ENCODE results near the gene NCAPG.
A peak's percentile ranks its signal among the peaks of the same experiment; 100 is the strongest.

NCAPG gene

DNA sequence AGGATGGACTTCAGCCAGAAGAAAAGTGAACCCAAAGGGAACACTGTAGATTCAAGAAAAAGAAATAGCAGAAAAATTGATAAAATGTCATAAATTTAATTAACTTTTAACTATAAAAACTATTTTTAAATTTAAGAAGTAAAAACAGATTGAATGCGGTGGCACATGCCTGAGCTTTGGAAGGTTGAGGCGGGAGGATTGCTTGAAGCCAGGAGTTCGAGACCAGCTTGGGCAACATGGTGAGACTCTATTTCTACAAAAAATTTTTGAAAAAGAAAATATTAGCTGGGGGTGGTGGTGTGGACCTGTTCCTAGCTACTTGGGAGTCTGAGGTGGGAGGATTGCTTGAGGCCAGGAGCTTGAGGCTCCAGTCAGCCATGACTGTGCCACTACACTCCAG lies 32.3 kb upstream of the NCAPG start:
- no peak for DNase-seq
- TF ChIP-seq GATA1 (IDR thresholded peaks at IDR 0.05; ENCODE audit: low read depth, low read length), result no peak
- no peak for TF ChIP-seq POLR2A (IDR thresholded peaks at IDR 0.05; ENCODE audit: low read length)

- no peak for DNase-seq
- TF ChIP-seq GATA1 (IDR thresholded peaks at IDR 0.05; ENCODE audit: low read depth, low read length) (no peak), POLR2A (IDR thresholded peaks at IDR 0.05; ENCODE audit: low read length) (no peak)
Measured at GRCh38 chr4:17780501-17781299, 30.1 kb upstream of the NCAPG start.

DNA sequence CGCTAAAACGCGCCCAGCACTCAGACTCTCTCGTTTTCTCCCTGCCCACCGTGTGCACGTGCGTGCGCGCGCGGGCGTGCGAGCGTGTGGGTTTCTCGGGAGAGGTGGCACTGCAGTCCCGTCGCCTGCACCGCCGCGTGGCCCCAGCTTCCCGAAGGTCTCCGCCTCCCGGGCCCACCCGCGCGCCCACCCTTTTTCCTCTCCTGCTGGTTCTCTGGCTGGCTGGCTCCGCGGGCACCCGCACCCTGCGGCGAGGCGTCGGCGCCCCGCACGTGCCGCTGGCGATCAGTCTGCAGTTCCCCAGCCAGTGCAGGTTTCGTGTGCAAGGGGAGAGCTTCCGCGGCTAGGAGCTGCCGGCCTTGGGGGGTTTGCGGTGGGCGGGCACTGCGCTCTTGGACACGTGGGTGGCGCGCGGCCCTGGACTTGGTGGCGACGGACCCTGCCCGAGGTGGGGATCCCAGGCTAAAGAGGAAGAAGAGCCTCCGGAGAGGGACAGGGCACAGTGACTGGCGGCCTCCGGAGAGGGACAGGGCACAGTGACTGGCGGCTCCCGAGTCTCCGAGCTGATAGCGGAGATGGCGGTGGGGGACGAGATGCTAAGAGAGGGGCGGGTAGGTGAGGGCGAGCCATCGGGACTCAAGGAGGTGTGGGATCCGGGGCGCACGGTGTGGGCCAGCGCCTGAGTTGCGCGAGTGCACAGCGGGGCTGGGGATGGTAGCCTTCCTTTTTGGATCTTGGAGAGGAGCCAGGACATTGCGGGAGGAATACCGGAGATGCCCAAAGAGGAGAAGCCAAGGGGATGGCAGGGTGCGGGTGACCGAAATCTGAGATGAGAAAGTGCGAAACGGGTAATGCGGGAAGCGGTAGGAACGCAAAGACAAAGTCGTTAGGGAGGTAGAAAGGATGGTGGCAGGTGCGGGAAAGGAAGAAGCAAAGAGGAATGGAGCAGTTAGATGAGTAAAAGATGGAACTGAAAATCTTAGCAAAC lies 29.2 kb upstream of the NCAPG start, which contains the start of gene FAM184B:
TSS of gene FAM184B (minus strand) at position 322 of the 988 bp plus-strand sequence. CDS start 322 bp downstream, outside the sequence.
- no peak for TF ChIP-seq POLR2A (IDR thresholded peaks at IDR 0.05; ENCODE audit: low read length)
- no peak for TF ChIP-seq GATA1 (IDR thresholded peaks at IDR 0.05; ENCODE audit: low read depth, low read length)
- no peak for DNase-seq

DNA sequence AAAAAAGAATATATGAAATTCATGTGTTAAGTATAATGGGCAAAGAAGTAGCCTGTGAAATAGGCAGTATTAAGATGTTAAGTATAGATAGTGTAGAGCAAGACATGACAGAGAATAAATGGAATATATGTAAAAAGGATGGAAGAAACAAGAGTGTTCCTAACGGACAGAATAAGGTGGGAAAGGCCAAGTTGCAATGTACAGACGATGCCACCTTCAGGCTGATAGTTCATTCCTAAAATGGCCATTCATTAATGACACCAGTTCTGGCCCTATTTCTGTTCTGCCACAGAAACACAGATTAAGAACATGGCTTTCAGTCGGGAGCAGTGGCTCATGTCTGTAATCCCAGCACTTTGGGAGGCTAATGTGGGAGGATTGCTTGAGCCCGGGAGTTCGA lies 24.9 kb upstream of the NCAPG start:
- no peak for DNase-seq
- TF ChIP-seq POLR2A (IDR thresholded peaks at IDR 0.05; ENCODE audit: low read length) (no peak), GATA1 (IDR thresholded peaks at IDR 0.05; ENCODE audit: low read depth, low read length) (no peak)

GRCh38 chr4:17786567-17786966 lies 24.2 kb upstream of the NCAPG start:
- no peak for DNase-seq
- TF ChIP-seq POLR2A (IDR thresholded peaks at IDR 0.05; ENCODE audit: low read length), result no peak
- no peak for TF ChIP-seq GATA1 (IDR thresholded peaks at IDR 0.05; ENCODE audit: low read depth, low read length)

- TF ChIP-seq GATA1 (IDR thresholded peaks at IDR 0.05; ENCODE audit: low read depth, low read length) (no peak), POLR2A (IDR thresholded peaks at IDR 0.05; ENCODE audit: low read length) (no peak)
Measured at GRCh38 chr4:17787315-17787714, 23.5 kb upstream of the NCAPG start.

DNA sequence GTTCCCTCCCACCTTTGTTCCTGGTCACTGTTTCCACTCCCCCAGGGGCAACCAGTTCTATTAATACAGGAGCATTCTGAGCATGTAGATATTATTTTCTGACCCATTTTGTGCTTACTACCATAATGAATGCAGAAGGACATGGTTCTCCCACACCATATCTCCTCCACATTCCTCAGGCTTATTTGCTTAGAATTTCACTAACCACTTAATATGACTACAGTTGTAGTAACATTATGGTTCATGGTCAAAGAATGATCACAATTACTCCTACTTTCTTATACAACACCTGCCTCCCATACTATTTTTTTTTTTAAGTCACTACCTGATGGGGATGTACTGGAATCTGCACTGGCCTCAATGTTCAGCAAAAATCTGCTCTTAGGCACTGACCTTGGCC lies 21.8 kb upstream of the NCAPG start:
- TF ChIP-seq GATA1 (IDR thresholded peaks at IDR 0.05; ENCODE audit: low read depth, low read length) (no peak), POLR2A (IDR thresholded peaks at IDR 0.05; ENCODE audit: low read length) (no peak)
- DNase-seq, result no peak

More at GRCh38 chr4:17787315-17787714, 23.5 kb upstream of the NCAPG start:
- no peak for DNase-seq

DNA sequence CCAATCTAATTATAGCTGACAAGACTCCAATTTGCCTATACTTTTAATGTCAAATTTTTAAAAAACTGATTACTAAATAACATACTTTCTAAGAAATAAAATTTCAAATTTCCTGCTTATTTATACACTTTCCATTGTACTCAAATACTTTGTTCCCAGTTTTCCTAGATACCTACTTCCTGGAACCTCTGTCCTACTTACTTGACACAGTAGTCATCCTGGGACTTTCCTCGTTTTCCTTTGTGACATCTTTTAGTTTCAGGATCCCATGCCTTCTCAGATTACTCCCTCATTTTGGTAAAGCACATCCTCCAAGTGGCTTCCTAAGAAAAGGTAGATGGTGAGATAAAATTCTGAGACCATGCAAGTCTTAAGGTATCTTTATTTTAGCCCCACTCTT lies 16.0 kb upstream of the NCAPG start:
- no peak for TF ChIP-seq GATA1 (IDR thresholded peaks at IDR 0.05; ENCODE audit: low read depth, low read length)
- DNase-seq, result no peak

DNA sequence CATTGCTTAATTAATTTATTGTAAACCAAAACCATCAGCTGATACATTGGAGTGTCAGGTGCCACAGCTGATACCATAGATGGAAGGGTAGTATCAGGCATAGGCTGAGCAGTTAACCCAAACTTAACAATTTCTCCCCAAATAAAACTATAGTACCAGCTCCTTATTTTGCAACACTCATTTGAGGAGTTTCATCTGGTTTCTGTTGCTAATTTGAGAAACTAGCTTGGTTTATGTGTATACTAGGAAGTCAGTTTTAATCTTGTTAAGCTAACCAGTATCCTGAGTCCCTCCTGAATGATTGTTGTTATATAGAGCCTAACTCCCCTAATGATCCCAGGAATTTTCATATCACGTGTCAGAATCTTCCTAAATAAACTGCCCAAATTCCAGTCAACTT lies 13.0 kb upstream of the NCAPG start:
- DNase-seq, result no peak
- TF ChIP-seq POLR2A (IDR thresholded peaks at IDR 0.05; ENCODE audit: low read length) (no peak), GATA1 (IDR thresholded peaks at IDR 0.05; ENCODE audit: low read depth, low read length) (no peak)

- TF ChIP-seq POLR2A (IDR thresholded peaks at IDR 0.05; ENCODE audit: low read length) (no peak), GATA1 (IDR thresholded peaks at IDR 0.05; ENCODE audit: low read depth, low read length) (no peak)
- DNase-seq, result no peak
Measured at GRCh38 chr4:17805580-17806155, 5.1 kb upstream of the NCAPG start.

- peak in 1 of 2 experiments; percentile 16 for DNase-seq
Measured at GRCh38 chr4:17807446-17807845, 3.3 kb upstream of the NCAPG start.

DNA sequence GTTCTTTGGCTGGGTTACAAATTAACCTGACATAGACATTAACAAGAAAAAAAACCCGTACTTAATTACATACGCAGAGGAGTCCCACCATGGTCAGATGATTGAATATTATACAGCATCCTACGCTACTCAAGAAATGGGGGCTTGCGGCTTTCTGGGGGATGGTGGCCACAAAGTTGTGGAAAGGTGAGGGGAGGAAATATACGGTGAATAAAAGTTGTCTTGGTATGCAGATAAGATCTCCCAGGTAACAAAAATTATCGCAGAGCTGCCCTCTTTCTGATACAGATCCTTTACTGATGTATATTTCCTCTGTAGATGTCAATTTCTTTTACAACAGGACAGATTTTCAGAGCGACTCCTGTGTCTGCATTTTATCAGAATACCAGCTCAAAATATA lies 1.1 kb upstream of the NCAPG start:
- DNase-seq, result peak; percentile 35 to 54
- no peak for TF ChIP-seq POLR2A (IDR thresholded peaks at IDR 0.05; ENCODE audit: low read length)
- no peak for TF ChIP-seq GATA1 (IDR thresholded peaks at IDR 0.05; ENCODE audit: low read depth, low read length)

More at GRCh38 chr4:17807446-17807845, 3.3 kb upstream of the NCAPG start:
- TF ChIP-seq GATA1 (IDR thresholded peaks at IDR 0.05; ENCODE audit: low read depth, low read length), result no peak
- TF ChIP-seq POLR2A (IDR thresholded peaks at IDR 0.05; ENCODE audit: low read length), result no peak

DNA sequence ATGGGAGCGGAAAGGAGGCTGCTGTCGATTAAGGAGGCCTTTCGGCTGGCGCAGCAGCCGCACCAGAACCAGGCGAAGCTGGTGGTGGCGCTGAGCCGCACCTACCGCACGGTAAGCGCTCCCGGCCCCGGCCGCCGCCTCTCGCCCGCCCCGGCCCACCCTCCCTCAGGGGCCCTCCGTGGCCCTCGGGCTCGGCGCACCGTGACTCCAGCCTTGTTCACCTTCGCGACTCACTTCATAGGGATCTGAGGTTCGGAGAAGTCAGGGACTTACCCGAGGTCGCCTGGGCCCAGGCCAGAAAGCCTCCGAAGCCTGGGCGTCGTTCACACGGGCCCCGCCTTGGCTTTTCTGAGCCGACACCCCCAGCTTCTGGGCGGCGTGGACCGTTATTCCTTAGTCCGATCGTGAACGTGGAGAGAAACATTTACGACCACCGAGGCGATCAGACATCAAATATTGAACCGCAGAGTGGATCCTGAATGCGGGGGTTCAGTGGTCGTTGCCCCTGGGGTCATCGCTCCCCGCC lies 362 bp downstream of the NCAPG start:
- no peak for TF ChIP-seq GATA1 (IDR thresholded peaks at IDR 0.05; ENCODE audit: low read depth, low read length)
- no peak for TF ChIP-seq POLR2A (IDR thresholded peaks at IDR 0.05; ENCODE audit: low read length)
- peak; percentile 80 to 87 for DNase-seq
